ENCODE data around the gene AQR. TPM values are rescaled to one million over a fixed set of nuclear protein-coding genes. Genes with fewer than 3 reads are reported as not detected.

The AQR gene
- total and polyA plus RNA-seq, 10 of the 15 experiments (the other 5 are each of a cell fraction or from before 2014, with no cell fraction given) = 18.2 to 53.5 (median 32.6) TPM

GRCh38 chr15:34986771-34987480 is 17.4 kb upstream of the AQR start:
- H3K27me3 ChIP-seq (replicated peaks in 1 of 2; ENCODE audit: control insufficient read depth in 2 of 2, insufficient read depth in 2 of 2, low read length in 1 of 2) = no peaks in the 10 kb centered on the region
- TF ChIP-seq SMC3 (IDR thresholded peaks at IDR 0.05; ENCODE audit: borderline replicate concordance, low read length) = no peak
- no peak for TF ChIP-seq EGR1 (IDR thresholded peaks at IDR 0.05; ENCODE audit: borderline replicate concordance in 1 of 2, low read depth in 2 of 2, low read length in 2 of 2)
- no peak for TF ChIP-seq CBFB (IDR thresholded peaks at IDR 0.05; ENCODE audit: low read depth)
- TF ChIP-seq TCF7 (IDR thresholded peaks at IDR 0.05; ENCODE audit: borderline replicate concordance) = no peak
- TF ChIP-seq ETV6 (conservative IDR thresholded peaks at IDR 0.05 in 1 of 2, IDR thresholded peaks at IDR 0.05 in 1 of 2; ENCODE audit: borderline replicate concordance in 1 of 2, low read depth in 1 of 2) = no peak
- TF ChIP-seq MXI1 (IDR thresholded peaks at IDR 0.05; ENCODE audit: low read depth, low read length) = 0 out of 2 replicates have a peak, but pooled peaks have one; percentile 13
- TF ChIP-seq SP1 (IDR thresholded peaks at IDR 0.05; ENCODE audit: low read depth, low read length) = no peak
- no peak for TF ChIP-seq DPF2 (IDR thresholded peaks at IDR 0.05)
- 0 out of 2 replicates have a peak, but pooled peaks have one; percentile 33 for TF ChIP-seq WRNIP1 (IDR thresholded peaks at IDR 0.05; ENCODE audit: borderline replicate concordance, low read depth, low read length)
- TF ChIP-seq IRF5 (IDR thresholded peaks at IDR 0.05; ENCODE audit: borderline replicate concordance) = no peak
- TF ChIP-seq POU2F2 (IDR thresholded peaks at IDR 0.05; ENCODE audit: borderline replicate concordance, low read depth, low read length) = peak; percentile 57; the same call in 1 of the 3 replicates
- TF ChIP-seq ZBTB40 (IDR thresholded peaks at IDR 0.05; ENCODE audit: borderline replicate concordance) = no peak
- TF ChIP-seq MYB (IDR thresholded peaks at IDR 0.05; ENCODE audit: borderline replicate concordance, low read depth, low read length) = no peak
- TF ChIP-seq BCL3 (IDR thresholded peaks at IDR 0.05; ENCODE audit: borderline replicate concordance, insufficient read depth, low read depth, low read length, poor library complexity, severe bottlenecking) = no peak
- no peak for TF ChIP-seq FOS (IDR thresholded peaks at IDR 0.05; ENCODE audit: borderline replicate concordance, extremely low read depth, insufficient read length)
- in situ Hi-C loops (cut with MboI) = no loop called here
- H3K36me3 ChIP-seq (ENCODE audit: control insufficient read depth in 2 of 2, insufficient read depth in 2 of 2, low read length in 1 of 2) = peaks cover 0 to 14% of the 10 kb centered on the region in 2 experiments; a peak in 1 of 4 replicates
- intact Hi-C loops (cut with micrococcal nuclease; ENCODE audit: unreplicated experiment) = loop anchor here (10.0 kb wide), 1 partner anchor 148 kb away; no protein-coding TSS in a partner anchor
- CTCF ChIA-PET = interaction anchor here (1.1 to 9.3 kb wide), 2 partner anchors 10 to 17 kb away, joined by 3 to 81 read pairs; partner anchors contain the start of gene AQR
- RAD21 ChIA-PET (ENCODE audit: unreplicated experiment) = interaction anchor here (0.8 to 2.6 kb wide), 3 partner anchors 17 to 28 kb away, joined by 3 to 19 read pairs (median 10); partner anchors contain the start of gene AQR
- H3K4me2 ChIP-seq (ENCODE audit: control insufficient read depth, insufficient read depth) = peak overlapping the region; percentile 95
- H3K9me3 ChIP-seq (replicated peaks; ENCODE audit: control insufficient read depth, insufficient read depth, low read length) = no peaks in the 10 kb centered on the region
- H2AFZ ChIP-seq (ENCODE audit: control insufficient read depth, low read depth, low read length) = no peak overlapping the region
- POLR2A ChIA-PET = interaction anchor here (0.9 to 3.4 kb wide), 3 partner anchors 10 to 17 kb away, joined by 3 to 33 read pairs (median 8); partner anchors contain the start of gene AQR
- H3K9ac ChIP-seq (ENCODE audit: control insufficient read depth, insufficient read depth, low read length) = peak overlapping the region; percentile 96
- FAIRE-seq (no peak), ATAC-seq (peak; percentile 32), DNase-seq (ENCODE audit: low read depth, low spot score) (no peak)
- peaks cover 46% of the 10 kb centered on the region for H3K79me2 ChIP-seq (ENCODE audit: control insufficient read depth, insufficient read depth, low read length)
- WGBS (ENCODE audit: insufficient coverage, insufficient replicate concordance, low lambda C conversion rate, missing lambda C conversion rate) = 3% methylated on average over 9 of the region's 9 CpGs
- 0 out of 2 replicates have a peak, but pooled peaks cover 5% of the 10 kb centered on the region for H4K20me1 ChIP-seq (ENCODE audit: control insufficient read depth, insufficient read depth)
- no TSS peak for BruUV-seq (replicated peaks)
- SMC1A ChIA-PET (ENCODE audit: uncharacterized antibody, unreplicated experiment) = interaction anchor here (1.7 to 2.9 kb wide), 3 partner anchors 10 to 17 kb away, joined by 4 to 10 read pairs (median 7); partner anchors contain the start of gene AQR
- peak overlapping the region; percentile 97 for H3K4me3 ChIP-seq
- H3K27ac ChIP-seq (ENCODE audit: control insufficient read depth, insufficient read depth) = peak overlapping the region; percentile 96
- H3K4me1 ChIP-seq (ENCODE audit: control insufficient read depth, insufficient read depth, low read length) = peaks cover 14% of the 10 kb centered on the region

All from GM12878 (cell line).